ENCODE results near the gene ITK. TPM values are rescaled to one million over a fixed set of nuclear protein-coding genes. Genes with fewer than 3 reads are reported as not detected.
A peak's percentile ranks its signal among the peaks of the same experiment; 100 is the strongest.
"Not testable (repeated sequence)": the region's sequence is repeated elsewhere in the genome, so short reads cannot be mapped to it uniquely, and the experiment has no call there.

Gene ITK
- polyA plus RNA-seq, 3 donors from 2014 or later = 38.5 to 71.9 (median 54.6) TPM

- H3K36me3 Mint-ChIP-seq = peaks cover 45 to 74% (median 57%) of the 10 kb centered on the region in 3 donors
- no peak for DNase-seq
- H3K4me1 Mint-ChIP-seq = peaks cover 73 to 82% of the 10 kb centered on the region in 2 donors
- H3K27ac Mint-ChIP-seq = peak overlapping the region; percentile 52 to 85 (median 76)
- peaks cover 0 to 2% (median 0%) of the 10 kb centered on the region in 3 donors for H3K27me3 Mint-ChIP-seq (ENCODE audit: low read depth in 3 of 3)
- H3K9me3 Mint-ChIP-seq = no peaks in the 10 kb centered on the region
- H3K4me3 Mint-ChIP-seq = peak overlapping the region in 1 of 5 donors; percentile 25
Observed at GRCh38 chr5:157219491-157220271, 39.0 kb downstream of the ITK start.

- Mint-ChIP-seq H3K36me3 (peaks cover 40 to 70% (median 50%) of the 10 kb centered on the region in 3 donors), H3K27ac (peak overlapping the region; percentile 79 to 98 (median 86)), H3K27me3 (ENCODE audit: low read depth in 3 of 3) (no peaks in the 10 kb centered on the region), H3K4me1 (peaks cover 58 to 80% of the 10 kb centered on the region in 2 donors), H3K4me3 (peak overlapping the region; percentile 21 to 68 (median 57)), H3K9me3 (no peaks in the 10 kb centered on the region)
- DNase-seq = no peak
Observed at GRCh38 chr5:157221959-157222358, 41.3 kb downstream of the ITK start.

DNA sequence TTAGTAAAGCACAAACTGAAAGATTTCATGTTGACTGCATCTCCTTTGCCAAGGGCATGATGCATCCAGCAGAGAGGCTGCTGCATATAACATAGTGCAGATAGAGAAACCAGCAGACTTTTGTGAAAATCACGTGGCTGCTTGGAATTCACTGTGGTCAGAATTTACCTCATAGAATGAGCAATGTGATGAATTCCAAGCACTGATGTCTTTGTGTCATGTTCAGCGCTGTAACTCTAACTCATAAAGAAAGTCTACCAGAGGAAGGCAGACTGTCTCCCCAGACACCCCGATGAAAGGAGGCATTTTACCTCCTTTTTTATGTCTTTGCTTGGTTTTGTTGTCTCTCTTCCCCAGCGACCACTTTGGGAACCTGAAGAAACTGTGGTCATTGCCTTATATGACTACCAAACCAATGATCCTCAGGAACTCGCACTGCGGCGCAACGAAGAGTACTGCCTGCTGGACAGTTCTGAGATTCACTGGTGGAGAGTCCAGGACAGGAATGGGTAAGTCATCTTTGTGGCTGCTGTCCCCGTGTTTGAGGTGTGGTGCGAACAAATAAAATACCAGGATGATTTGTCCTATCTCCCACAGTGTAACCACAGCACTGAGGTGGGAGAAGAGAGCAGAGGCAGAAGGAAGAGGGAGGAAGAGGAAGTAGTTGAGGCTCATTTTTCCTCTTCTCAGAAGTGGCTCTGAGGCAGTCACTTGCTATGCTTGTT lies 42.0 kb downstream of the ITK start:
- peak in 2 of 3 donors; percentile 42 to 50 for DNase-seq
- H3K36me3 Mint-ChIP-seq = peaks cover 40 to 69% (median 45%) of the 10 kb centered on the region in 3 donors
- H3K4me3 Mint-ChIP-seq = peak overlapping the region; percentile 10 to 68 (median 57)
- no peaks in the 10 kb centered on the region for H3K9me3 Mint-ChIP-seq
- peak overlapping the region; percentile 79 to 98 (median 86) for H3K27ac Mint-ChIP-seq
- peaks cover 56 to 79% of the 10 kb centered on the region in 2 donors for H3K4me1 Mint-ChIP-seq
- H3K27me3 Mint-ChIP-seq (ENCODE audit: low read depth in 3 of 3) = no peaks in the 10 kb centered on the region

DNA sequence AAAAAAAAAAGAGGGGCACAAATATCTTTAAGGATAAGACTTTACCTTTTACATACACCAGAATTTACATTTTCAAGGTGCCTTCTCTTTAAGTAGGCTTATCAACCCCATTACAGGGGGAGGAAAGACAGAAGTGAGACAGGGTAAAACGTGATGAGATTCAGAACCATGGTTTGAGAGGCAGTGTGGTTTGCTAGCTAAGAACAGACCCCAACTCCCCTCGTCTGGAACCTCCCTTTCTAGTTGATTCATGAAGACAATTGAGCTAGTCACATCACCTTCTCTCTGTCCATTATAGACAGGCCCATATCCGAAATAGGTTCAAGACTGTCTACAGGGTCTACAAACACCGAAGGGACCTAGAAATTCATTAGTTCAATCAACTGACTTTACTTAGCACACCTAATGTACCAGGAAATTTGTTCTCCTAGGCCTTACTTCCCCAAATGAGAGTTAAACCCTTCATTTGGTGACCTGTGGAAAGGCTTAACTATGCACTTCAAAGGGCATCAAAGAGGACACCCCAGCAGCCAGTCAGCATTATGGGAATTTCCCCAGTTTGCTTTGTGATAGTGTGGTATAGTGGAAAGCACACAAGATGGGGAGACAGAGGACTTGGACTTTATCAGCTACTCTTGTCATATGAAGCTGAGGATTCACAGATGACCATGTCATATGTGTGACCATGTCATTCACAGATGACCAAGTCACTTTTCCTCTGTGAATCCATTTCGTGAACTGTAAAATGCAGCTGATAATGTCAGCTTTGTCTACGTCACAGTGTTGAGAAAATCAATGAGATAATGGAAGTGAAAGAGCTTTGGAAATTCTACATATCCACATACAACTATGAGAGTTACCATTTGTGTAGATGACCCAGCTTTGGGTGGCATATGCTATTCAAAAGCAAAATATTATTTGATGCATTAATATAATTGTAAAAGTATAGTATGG lies 45.1 kb downstream of the ITK start:
- Mint-ChIP-seq H3K4me3 (no peak overlapping the region), H3K4me1 (peaks cover 35 to 54% of the 10 kb centered on the region in 2 donors), H3K9me3 (no peaks in the 10 kb centered on the region), H3K36me3 (peaks cover 22 to 52% (median 35%) of the 10 kb centered on the region in 3 donors), H3K27me3 (ENCODE audit: low read depth in 3 of 3) (no peaks in the 10 kb centered on the region), H3K27ac (peak overlapping the region; percentile 58 to 84 (median 82))
- DNase-seq = no peak

GRCh38 chr5:157230610-157231009 lies 50.0 kb downstream of the ITK start:
- H3K9me3 Mint-ChIP-seq = no peaks in the 10 kb centered on the region
- peaks cover 13 to 58% (median 32%) of the 10 kb centered on the region in 3 donors for H3K36me3 Mint-ChIP-seq
- no peaks in the 10 kb centered on the region for H3K27me3 Mint-ChIP-seq (ENCODE audit: low read depth in 3 of 3)
- H3K4me1 Mint-ChIP-seq = peaks cover 16 to 39% of the 10 kb centered on the region in 2 donors
- H3K4me3 Mint-ChIP-seq = no peak overlapping the region
- no peak overlapping the region for H3K27ac Mint-ChIP-seq
- no peak for DNase-seq

- no peaks in the 10 kb centered on the region for H3K9me3 Mint-ChIP-seq
- H3K4me1 Mint-ChIP-seq = peaks cover 4 to 20% of the 10 kb centered on the region in 2 donors
- H3K4me3 Mint-ChIP-seq = no peak overlapping the region
- H3K27ac Mint-ChIP-seq = peak overlapping the region in 4 of 6 donors; percentile 1 to 81 (median 68)
- no peak for DNase-seq
- H3K36me3 Mint-ChIP-seq = peaks cover 12 to 52% (median 33%) of the 10 kb centered on the region in 3 donors
- no peaks in the 10 kb centered on the region for H3K27me3 Mint-ChIP-seq (ENCODE audit: low read depth in 3 of 3)
Observed at GRCh38 chr5:157232706-157233105, 52.1 kb downstream of the ITK start.

DNA sequence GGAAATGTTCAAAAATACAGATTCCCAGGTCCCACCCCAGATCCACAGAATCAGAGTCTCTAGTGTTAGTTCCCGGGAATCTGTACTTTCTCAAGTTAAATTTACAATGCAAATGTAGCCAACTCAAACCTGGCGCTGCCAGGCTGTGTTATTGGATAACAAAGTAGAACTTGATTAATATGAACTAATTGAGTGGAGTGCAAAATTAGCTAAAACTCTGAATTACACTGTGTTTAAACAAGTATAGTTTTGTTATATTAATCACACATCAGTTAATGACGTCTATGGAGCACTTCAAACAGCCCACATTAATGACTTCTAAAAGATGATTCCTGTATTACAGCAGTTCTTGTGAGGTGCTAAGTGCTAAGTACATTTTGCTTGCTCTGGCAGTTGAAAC lies 52.9 kb downstream of the ITK start:
- Mint-ChIP-seq H3K27me3 (ENCODE audit: low read depth in 3 of 3) (no peaks in the 10 kb centered on the region), H3K4me1 (peaks cover 4 to 20% of the 10 kb centered on the region in 2 donors), H3K4me3 (no peak overlapping the region), H3K36me3 (peaks cover 18 to 60% (median 41%) of the 10 kb centered on the region in 3 donors), H3K9me3 (no peaks in the 10 kb centered on the region), H3K27ac (peak overlapping the region in 2 of 6 donors; percentile 49 to 67)
- DNase-seq = no peak

GRCh38 chr5:157236423-157236822 lies 55.8 kb downstream of the ITK start:
- H3K4me3 Mint-ChIP-seq = no peak overlapping the region
- no peak for DNase-seq
- H3K36me3 Mint-ChIP-seq = peaks cover 30 to 75% (median 52%) of the 10 kb centered on the region in 3 donors
- no peaks in the 10 kb centered on the region for H3K9me3 Mint-ChIP-seq
- H3K4me1 Mint-ChIP-seq = peaks cover 4 to 18% of the 10 kb centered on the region in 2 donors
- H3K27me3 Mint-ChIP-seq (ENCODE audit: low read depth in 3 of 3) = no peaks in the 10 kb centered on the region
- peak overlapping the region in 1 of 6 donors; percentile 62 for H3K27ac Mint-ChIP-seq

- H3K4me1 Mint-ChIP-seq = peaks cover 5 to 15% of the 10 kb centered on the region in 2 donors
- peaks cover 41 to 84% (median 72%) of the 10 kb centered on the region in 3 donors for H3K36me3 Mint-ChIP-seq
- peaks cover 0 to 3% (median 0%) of the 10 kb centered on the region in 3 donors for H3K27me3 Mint-ChIP-seq (ENCODE audit: low read depth in 3 of 3)
- peak overlapping the region in 3 of 6 donors; percentile 11 to 43 (median 13) for H3K27ac Mint-ChIP-seq
- DNase-seq = no peak
- H3K4me3 Mint-ChIP-seq = no peak overlapping the region
- no peaks in the 10 kb centered on the region for H3K9me3 Mint-ChIP-seq
Observed at GRCh38 chr5:157241483-157241882, 60.8 kb downstream of the ITK start.

GRCh38 chr5:157244704-157245103 lies 64.1 kb downstream of the ITK start:
- not testable (repeated sequence) for H3K4me3 Mint-ChIP-seq; H3K9me3 Mint-ChIP-seq; H3K27me3 Mint-ChIP-seq (ENCODE audit: low read depth in 3 of 3); DNase-seq
- H3K4me1 Mint-ChIP-seq = peaks cover 37 to 47% of the 10 kb centered on the region in 2 donors
- peak overlapping the region in 4 of 6 donors; percentile 26 to 84 (median 60) for H3K27ac Mint-ChIP-seq
- H3K36me3 Mint-ChIP-seq = peaks cover 58 to 90% (median 72%) of the 10 kb centered on the region in 3 donors

DNA sequence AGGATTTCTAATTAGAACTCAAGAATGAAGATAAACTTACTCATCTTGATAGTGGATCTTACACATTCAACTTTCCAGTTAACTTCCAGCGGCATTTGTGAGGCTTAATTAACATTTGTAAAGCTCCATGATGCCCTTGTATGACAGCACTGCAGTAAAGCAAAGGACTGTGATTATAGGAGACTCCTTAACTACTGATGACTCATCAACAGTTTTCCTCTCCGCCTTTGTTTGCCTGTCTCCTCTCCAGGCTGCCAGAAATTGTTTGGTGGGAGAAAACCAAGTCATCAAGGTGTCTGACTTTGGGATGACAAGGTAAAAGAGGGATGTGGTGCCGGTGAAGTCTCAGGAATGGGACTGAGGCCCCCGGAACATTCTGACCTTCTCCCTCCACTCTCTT lies 64.8 kb downstream of the ITK start:
- Mint-ChIP-seq H3K9me3 (no peaks in the 10 kb centered on the region), H3K4me1 (peaks cover 44 to 51% of the 10 kb centered on the region in 2 donors), H3K36me3 (peaks cover 61 to 90% (median 71%) of the 10 kb centered on the region in 3 donors), H3K4me3 (no peak overlapping the region), H3K27ac (peak overlapping the region; percentile 72 to 99 (median 93)), H3K27me3 (ENCODE audit: low read depth in 3 of 3) (peaks cover 0 to 5% (median 3%) of the 10 kb centered on the region in 3 donors)
- DNase-seq = no peak

GRCh38 chr5:157245886-157246285 lies 65.2 kb downstream of the ITK start:
- peaks cover 0 to 5% (median 3%) of the 10 kb centered on the region in 3 donors for H3K27me3 Mint-ChIP-seq (ENCODE audit: low read depth in 3 of 3)
- H3K27ac Mint-ChIP-seq = peak overlapping the region; percentile 72 to 99 (median 93)
- H3K9me3 Mint-ChIP-seq = no peaks in the 10 kb centered on the region
- peaks cover 49 to 53% of the 10 kb centered on the region in 2 donors for H3K4me1 Mint-ChIP-seq
- DNase-seq = no peak
- H3K4me3 Mint-ChIP-seq = no peak overlapping the region
- peaks cover 63 to 90% (median 73%) of the 10 kb centered on the region in 3 donors for H3K36me3 Mint-ChIP-seq

DNA sequence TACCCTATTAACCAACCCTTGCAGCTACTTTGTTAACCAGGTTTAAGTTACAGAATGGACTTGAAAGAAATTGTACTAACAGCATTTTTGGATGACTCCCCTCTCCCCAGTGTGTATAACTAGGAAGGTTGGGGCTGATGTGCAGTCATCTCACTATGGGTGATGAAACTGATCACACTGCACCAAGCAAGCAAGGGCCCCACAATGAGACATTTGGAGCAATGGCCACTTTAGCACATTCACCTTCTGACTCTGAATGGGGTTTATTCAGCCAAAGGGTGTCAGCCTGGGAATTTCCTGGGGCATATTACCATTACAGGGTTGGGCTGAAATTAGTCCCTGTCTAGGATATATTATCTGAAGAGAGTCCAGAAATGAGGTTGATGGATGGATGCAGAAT lies 66.6 kb downstream of the ITK start:
- no peaks in the 10 kb centered on the region for H3K9me3 Mint-ChIP-seq
- H3K4me3 Mint-ChIP-seq = peak overlapping the region in 2 of 5 donors; percentile 20 to 61
- peaks cover 69 to 86% (median 69%) of the 10 kb centered on the region in 3 donors for H3K36me3 Mint-ChIP-seq
- H3K27me3 Mint-ChIP-seq (ENCODE audit: low read depth in 3 of 3) = peaks cover 0 to 5% (median 3%) of the 10 kb centered on the region in 3 donors
- no peak for DNase-seq
- H3K4me1 Mint-ChIP-seq = peaks cover 62 to 67% of the 10 kb centered on the region in 2 donors
- peak overlapping the region; percentile 89 to 99 (median 94) for H3K27ac Mint-ChIP-seq
